ENCODE results near the gene IBA57.

Gene IBA57

GRCh38 chr1:228228601-228229074, 63.0 kb downstream of the IBA57 start:
- DNase-seq: no peak

DNA sequence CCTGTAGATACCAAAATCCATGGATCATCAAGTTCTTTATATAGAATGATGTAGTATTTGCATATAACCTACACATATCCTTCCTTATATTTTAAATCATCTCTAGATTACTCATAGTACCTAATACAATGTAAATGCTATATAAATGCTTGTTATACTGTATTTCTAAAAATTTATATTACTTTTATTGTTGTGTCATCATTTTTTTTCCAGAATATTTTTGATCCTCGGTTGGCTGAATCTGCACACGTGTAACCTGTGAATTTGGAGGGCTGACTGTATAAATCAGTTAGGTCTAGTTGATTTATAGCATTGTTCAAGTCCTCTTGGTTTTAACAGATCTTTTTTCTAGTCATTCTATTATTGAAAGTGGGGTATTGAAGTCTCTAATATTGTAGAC, 65.6 kb downstream of the IBA57 start:
- DNase-seq: no peak
